ENCODE results near the gene RNF5.

DNA sequence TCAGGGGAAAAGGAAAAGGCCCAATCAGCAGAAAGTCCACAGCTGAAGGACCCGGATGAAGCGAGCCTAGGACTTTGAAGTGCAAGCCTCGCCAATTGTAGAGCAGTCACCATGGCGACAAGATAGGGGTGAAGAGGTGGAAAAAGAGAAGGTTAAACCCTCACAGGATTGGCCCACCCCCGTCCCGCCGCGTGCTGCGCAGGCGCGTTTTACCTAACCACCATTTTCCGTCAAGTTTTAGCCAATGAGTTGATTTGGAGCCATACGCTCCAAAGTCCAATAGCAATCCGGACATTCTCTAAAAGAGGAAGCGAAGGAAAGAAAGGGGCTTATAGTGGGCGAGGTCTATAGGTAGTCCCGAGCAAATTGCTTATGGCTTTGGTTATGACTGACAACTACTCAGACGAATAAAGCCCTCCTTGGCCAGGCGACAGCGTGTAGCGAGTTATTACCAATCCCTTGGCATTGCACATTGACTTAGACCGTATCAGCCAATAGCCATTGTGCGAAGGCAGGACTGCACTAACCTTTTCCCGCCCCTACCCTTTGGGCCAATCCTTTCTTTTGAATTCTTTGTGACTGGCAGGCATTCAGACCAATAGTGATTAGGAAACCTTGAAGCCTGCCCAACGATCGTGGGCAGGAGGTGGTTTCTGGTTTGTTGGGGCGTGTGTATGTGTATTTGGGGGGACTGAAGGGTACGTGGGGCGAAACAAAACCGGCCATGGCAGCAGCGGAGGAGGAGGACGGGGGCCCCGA lies at the start of gene RNF5:
- TF ChIP-seq CTCF (IDR thresholded peaks at IDR 0.05) (no peak), POLR2A (IDR thresholded peaks at IDR 0.05) (peak in 1 of 2 donors; percentile 24)

Data from sigmoid colon (tissue), 3 donors.